ENCODE results near the gene C6orf136. TPM values are rescaled to one million over a fixed set of nuclear protein-coding genes. Genes with fewer than 3 reads are reported as not detected.
A peak's percentile ranks its signal among the peaks of the same experiment; 100 is the strongest.

The C6orf136 gene
- total RNA-seq, 1 experiment from 2014 or later = 30.8 TPM

DNA sequence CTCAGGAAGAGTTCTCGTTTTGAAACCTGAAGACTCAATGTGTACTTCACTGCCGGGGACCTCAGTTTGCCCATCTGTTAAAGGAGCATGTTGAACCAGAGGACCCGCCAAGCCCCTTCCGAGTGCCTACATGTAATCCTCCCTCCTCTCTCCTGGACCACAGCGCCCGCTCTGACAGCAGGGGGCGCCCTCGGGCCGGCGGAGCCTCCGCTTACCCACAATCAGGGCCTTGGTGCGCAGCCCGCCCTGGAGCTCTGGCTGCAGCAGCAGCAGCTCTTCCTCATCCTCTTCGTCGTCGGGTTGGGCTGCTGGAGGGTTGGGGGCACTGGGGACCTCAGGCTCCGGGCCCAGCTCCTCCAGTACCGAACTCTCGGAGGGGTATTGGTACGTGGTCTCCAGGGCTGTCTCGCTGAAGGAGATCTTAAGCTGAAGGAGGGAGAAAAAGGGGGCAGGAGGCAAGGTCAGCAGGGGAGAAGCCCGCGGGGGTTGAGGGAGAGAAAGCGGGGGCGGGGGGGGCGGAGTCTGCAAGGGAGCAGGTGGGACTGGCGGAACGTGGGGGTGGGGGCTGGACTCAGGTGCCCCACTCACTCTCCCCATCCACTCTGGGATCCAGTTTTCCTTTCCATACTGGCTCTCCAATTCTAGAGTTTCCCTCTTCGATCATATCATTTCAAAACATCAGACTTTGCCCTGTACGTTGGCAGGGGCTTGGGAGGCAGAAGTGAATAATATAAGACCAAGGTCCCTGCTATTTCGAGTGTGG, 32.2 kb downstream of the C6orf136 start:
- no peaks in the 10 kb centered on the region for H3K27me3 ChIP-seq (ENCODE audit: control insufficient read depth, insufficient read depth, low read length)
- peak; percentile 78 for ATAC-seq
- H3K4me3 ChIP-seq (ENCODE audit: low read depth in 2 of 2, low read length in 2 of 2) = peak overlapping the region; percentile 1 to 45; a peak in 3 of 4 replicates
- no peaks in the 10 kb centered on the region for H3K9me3 ChIP-seq (ENCODE audit: control insufficient read depth, insufficient read depth, low read depth, low read length)
- peaks cover 19% of the 10 kb centered on the region for H3K4me1 ChIP-seq (ENCODE audit: control insufficient read depth, insufficient read depth, low read length)
- intact Hi-C loops (cut with micrococcal nuclease; ENCODE audit: unreplicated experiment) = loop anchor here (5.0 kb wide), 1 partner anchor 198 kb away; no protein-coding TSS in a partner anchor
- peak overlapping the region; percentile 64 for H3K27ac ChIP-seq (ENCODE audit: low read length)
- 0 out of 2 replicates have a peak, but pooled peaks cover 2% of the 10 kb centered on the region for H3K36me3 ChIP-seq (ENCODE audit: control insufficient read depth, insufficient read depth, low read length)
- BruUV-seq (replicated peaks) = no TSS peak
- no peak for DNase-seq (ENCODE audit: low read depth, low spot score)
- ChIA-PET CTCF (interaction anchor here (0.6 to 1.3 kb wide), 9 partner anchors 9 to 82 kb away, joined by 3 to 11 read pairs (median 4); no protein-coding TSS in a partner anchor), POLR2A (interaction anchor here (0.6 to 0.7 kb wide), 3 partner anchors 47 to 973 kb away, joined by 3 to 10 read pairs (median 5); partner anchors contain the start of gene BAG6)
- in situ Hi-C loops (cut with HindIII; ENCODE audit: low pct_unique_long_range_greater_than_20kb, low sequenced_read_pairs) = no loop called here
- TF ChIP-seq, protein P1, sequence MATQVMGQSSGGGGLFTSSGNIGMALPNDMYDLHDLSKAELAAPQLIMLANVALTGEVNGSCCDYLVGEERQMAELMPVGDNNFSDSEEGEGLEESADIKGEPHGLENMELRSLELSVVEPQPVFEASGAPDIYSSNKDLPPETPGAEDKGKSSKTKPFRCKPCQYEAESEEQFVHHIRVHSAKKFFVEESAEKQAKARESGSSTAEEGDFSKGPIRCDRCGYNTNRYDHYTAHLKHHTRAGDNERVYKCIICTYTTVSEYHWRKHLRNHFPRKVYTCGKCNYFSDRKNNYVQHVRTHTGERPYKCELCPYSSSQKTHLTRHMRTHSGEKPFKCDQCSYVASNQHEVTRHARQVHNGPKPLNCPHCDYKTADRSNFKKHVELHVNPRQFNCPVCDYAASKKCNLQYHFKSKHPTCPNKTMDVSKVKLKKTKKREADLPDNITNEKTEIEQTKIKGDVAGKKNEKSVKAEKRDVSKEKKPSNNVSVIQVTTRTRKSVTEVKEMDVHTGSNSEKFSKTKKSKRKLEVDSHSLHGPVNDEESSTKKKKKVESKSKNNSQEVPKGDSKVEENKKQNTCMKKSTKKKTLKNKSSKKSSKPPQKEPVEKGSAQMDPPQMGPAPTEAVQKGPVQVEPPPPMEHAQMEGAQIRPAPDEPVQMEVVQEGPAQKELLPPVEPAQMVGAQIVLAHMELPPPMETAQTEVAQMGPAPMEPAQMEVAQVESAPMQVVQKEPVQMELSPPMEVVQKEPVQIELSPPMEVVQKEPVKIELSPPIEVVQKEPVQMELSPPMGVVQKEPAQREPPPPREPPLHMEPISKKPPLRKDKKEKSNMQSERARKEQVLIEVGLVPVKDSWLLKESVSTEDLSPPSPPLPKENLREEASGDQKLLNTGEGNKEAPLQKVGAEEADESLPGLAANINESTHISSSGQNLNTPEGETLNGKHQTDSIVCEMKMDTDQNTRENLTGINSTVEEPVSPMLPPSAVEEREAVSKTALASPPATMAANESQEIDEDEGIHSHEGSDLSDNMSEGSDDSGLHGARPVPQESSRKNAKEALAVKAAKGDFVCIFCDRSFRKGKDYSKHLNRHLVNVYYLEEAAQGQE (IDR thresholded peaks at IDR 0.05; ENCODE audit: insufficient read depth in 1 of 2, low read depth in 2 of 2, low read length in 1 of 2) = no peak
- TF ChIP-seq, protein P2, sequence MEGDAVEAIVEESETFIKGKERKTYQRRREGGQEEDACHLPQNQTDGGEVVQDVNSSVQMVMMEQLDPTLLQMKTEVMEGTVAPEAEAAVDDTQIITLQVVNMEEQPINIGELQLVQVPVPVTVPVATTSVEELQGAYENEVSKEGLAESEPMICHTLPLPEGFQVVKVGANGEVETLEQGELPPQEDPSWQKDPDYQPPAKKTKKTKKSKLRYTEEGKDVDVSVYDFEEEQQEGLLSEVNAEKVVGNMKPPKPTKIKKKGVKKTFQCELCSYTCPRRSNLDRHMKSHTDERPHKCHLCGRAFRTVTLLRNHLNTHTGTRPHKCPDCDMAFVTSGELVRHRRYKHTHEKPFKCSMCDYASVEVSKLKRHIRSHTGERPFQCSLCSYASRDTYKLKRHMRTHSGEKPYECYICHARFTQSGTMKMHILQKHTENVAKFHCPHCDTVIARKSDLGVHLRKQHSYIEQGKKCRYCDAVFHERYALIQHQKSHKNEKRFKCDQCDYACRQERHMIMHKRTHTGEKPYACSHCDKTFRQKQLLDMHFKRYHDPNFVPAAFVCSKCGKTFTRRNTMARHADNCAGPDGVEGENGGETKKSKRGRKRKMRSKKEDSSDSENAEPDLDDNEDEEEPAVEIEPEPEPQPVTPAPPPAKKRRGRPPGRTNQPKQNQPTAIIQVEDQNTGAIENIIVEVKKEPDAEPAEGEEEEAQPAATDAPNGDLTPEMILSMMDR (IDR thresholded peaks at IDR 0.05) = peak; percentile 98

DNA sequence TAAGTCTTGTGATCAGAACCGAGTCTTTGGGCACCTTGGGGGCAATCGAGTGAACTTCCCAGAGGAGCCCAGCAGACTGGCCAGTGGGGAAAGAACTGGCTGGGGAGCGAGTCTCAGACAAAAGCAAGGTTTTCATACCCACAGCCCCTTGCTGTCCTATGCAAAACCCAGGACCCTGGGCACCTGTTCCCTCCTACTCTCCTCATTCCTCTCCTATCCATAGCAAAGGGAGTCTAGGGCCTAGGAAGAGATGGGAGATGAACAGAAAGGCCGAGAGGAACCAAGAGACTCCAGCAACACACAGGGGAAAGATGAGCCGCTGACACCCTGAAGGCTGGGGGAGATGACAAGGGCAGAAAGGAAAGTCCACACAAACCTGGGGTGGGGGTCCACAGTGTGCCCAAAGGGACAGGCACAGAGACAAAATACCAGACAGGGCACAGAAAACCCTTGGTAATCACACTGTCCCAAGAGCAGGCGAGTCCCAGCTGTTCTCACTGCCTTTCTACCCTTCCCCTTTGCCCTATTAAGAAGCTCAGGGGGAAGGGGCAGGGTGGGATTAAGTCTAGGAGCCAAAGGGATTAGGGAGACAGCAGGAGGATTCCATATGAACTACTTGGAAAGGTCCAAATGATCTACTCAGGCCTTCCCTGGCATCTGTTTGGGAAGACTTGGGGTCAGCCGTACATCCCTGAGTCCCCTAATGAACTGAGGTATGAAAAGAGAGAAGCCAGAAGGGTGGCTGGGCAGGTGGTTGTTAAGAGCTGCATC, 33.0 kb downstream of the C6orf136 start:
- TF ChIP-seq, protein P2 (IDR thresholded peaks at IDR 0.05) = no peak
- TF ChIP-seq TCF7L2 (IDR thresholded peaks at IDR 0.05; ENCODE audit: low read depth, low read length) = no peak
- TF ChIP-seq POLR2AphosphoS5 (IDR thresholded peaks at IDR 0.05; ENCODE audit: low read depth, low read length) = no peak
- TF ChIP-seq, protein P1 (IDR thresholded peaks at IDR 0.05; ENCODE audit: insufficient read depth in 1 of 2, low read depth in 2 of 2, low read length in 1 of 2) = no peak
- TF ChIP-seq SIN3A (IDR thresholded peaks at IDR 0.05; ENCODE audit: borderline replicate concordance, insufficient read depth, low read depth, low read length) = no peak
- 0 out of 2 replicates have a peak, but pooled peaks cover 2% of the 10 kb centered on the region for H3K36me3 ChIP-seq (ENCODE audit: control insufficient read depth, insufficient read depth, low read length)
- peak; percentile 8; the same call in 1 of the 2 replicates for ATAC-seq
- H3K27me3 ChIP-seq (ENCODE audit: control insufficient read depth, insufficient read depth, low read length) = no peaks in the 10 kb centered on the region
- DNase-seq (ENCODE audit: low read depth, low spot score) = no peak
- in situ Hi-C loops (cut with HindIII; ENCODE audit: low pct_unique_long_range_greater_than_20kb, low sequenced_read_pairs) = no loop called here
- intact Hi-C loops (cut with micrococcal nuclease; ENCODE audit: unreplicated experiment) = loop anchor here (2.0 to 5.0 kb wide), 3 partner anchors 51 to 407 kb away; no protein-coding TSS in a partner anchor
- H3K9me3 ChIP-seq (ENCODE audit: control insufficient read depth, insufficient read depth, low read depth, low read length) = no peaks in the 10 kb centered on the region
- peak overlapping the region; percentile 64 for H3K27ac ChIP-seq (ENCODE audit: low read length)
- BruUV-seq (replicated peaks) = no TSS peak
- CTCF ChIA-PET = interaction anchor here (0.6 to 1.3 kb wide), 5 partner anchors 8 to 51 kb away, joined by 3 to 11 read pairs (median 5); no protein-coding TSS in a partner anchor
- POLR2A ChIA-PET = interaction anchor here (0.7 kb wide), 1 partner anchor 58 kb away, joined by 12 read pairs; no protein-coding TSS in a partner anchor
- peak overlapping the region; percentile 1 to 45; a peak in 3 of 4 replicates for H3K4me3 ChIP-seq (ENCODE audit: low read depth in 2 of 2, low read length in 2 of 2)
- peaks cover 20% of the 10 kb centered on the region for H3K4me1 ChIP-seq (ENCODE audit: control insufficient read depth, insufficient read depth, low read length)
